A549 (cell line): ENCODE results near the gene TMEM121B. TPM values are rescaled to one million over a fixed set of nuclear protein-coding genes. Genes with fewer than 3 reads are reported as not detected.

ENCODE experiments used
- ATAC-seq, 2 experiments: fragments of 200-7000 bp in 1 of 2; fragments of >200 bp in 1 of 2; cut with Nextera tagmentation in 1 of 2; cut with Tn5 transposase in 1 of 2; 3 replicates each; pipeline versions ENCODE4 v1.8.0 to v1.9.1; 2018 to 2020; ENCODE audit warnings: mild to moderate bottlenecking in 1 of 2, moderate library complexity in 1 of 2
- CTCF ChIA-PET: fragments of 300-600 bp; sonication (Branson Sonifier 250); formaldehyde crosslinking; extraction: SDS; loops from one replicate; lab custom pipeline; 2021; ENCODE audit warnings: antibody characterized with exemption, inconsistent platforms; lab: Yijun Ruan, JAX
- POLR2A ChIA-PET: fragments of 350-600 bp; formaldehyde crosslinking; extraction: SDS; loops from one replicate; lab custom pipeline; 2021; ENCODE audit warnings: antibody characterized with exemption, inconsistent platforms; lab: Yijun Ruan, JAX
- DNase-seq, 2 experiments: peaks; one replicate each; pipeline versions ENCODE4 v3.0.0 to v3.0.0-alpha.2; 2011 to 2016; ENCODE audit warnings: low read depth in 1 of 2, low spot score in 1 of 2
- FAIRE-seq: peaks from 2 replicates; lab custom pipeline; 2011; peaks lifted over from hg19 to GRCh38; lab: Jason Lieb, UNC
- H3K27ac ChIP-seq, 2 experiments: fragments of >200 bp; sonication (Bioruptor Twin); formaldehyde crosslinking; 3 replicates each; pipeline ENCODE4 v1.5.1; 2016 to 2017
- H3K4me1 ChIP-seq: fragments of >200 bp; sonication (Bioruptor Twin); formaldehyde crosslinking; 3 replicates; pipeline ENCODE4 v1.6.1; 2016
- H3K4me2 ChIP-seq: fragments of >200 bp; sonication (Bioruptor Twin); formaldehyde crosslinking; 3 replicates; pipeline ENCODE4 v1.6.1; 2016
- H3K4me3 ChIP-seq: fragments of >200 bp; sonication (Bioruptor Twin); formaldehyde crosslinking; 3 replicates; pipeline ENCODE4 v1.5.1; 2016
- H3K9me3 ChIP-seq: fragments of >200 bp; sonication (Bioruptor Twin); formaldehyde crosslinking; 3 replicates; pipeline ENCODE4 v1.6.1; 2016
- CHD2 ChIP-seq: fragments of 150-350 bp; IDR thresholded peaks from 2 replicates; pipeline ENCODE4 v1.6.1; 2014; ENCODE audit warnings: low read length; ENCODE audit not compliant: partially characterized antibody
- EHMT2 ChIP-seq: fragments of 200-600 bp; sonication (generic); IDR thresholded peaks from 2 replicates; pipeline ENCODE4 v1.6.1; 2016; ENCODE audit warnings: antibody characterized with exemption, low read depth, mild to moderate bottlenecking, moderate library complexity
- ESRRA ChIP-seq: fragments of 150-350 bp; IDR thresholded peaks from 2 replicates; pipeline ENCODE4 v1.6.1; 2014; ENCODE audit warnings: mild to moderate bottlenecking, low read length, borderline replicate concordance
- HEYL ChIP-seq: fragments of 250-450 bp; sonication (Bioruptor Pico); IDR thresholded peaks from 2 replicates; pipeline ENCODE4 v1.8.0; 2021; ENCODE audit warnings: mild to moderate bottlenecking, moderate library complexity
- HOXA7 ChIP-seq: fragments of 250-450 bp; sonication (Bioruptor Pico); IDR thresholded peaks from 2 replicates; pipeline ENCODE4 v1.5.0; 2020; ENCODE audit warnings: mild to moderate bottlenecking, moderate library complexity
- HOXB13 ChIP-seq: fragments of 250-450 bp; sonication (Bioruptor Pico); IDR thresholded peaks from 2 replicates; pipeline ENCODE4 v1.5.0; 2020; ENCODE audit warnings: low read depth, mild to moderate bottlenecking, moderate library complexity
- HOXB5 ChIP-seq: fragments of 250-450 bp; sonication (Bioruptor Pico); IDR thresholded peaks from 2 replicates; pipeline ENCODE4 v1.5.0; 2020; ENCODE audit warnings: mild to moderate bottlenecking, moderate library complexity
- KDM1A ChIP-seq: fragments of 200-600 bp; sonication (generic); IDR thresholded peaks from 2 replicates; pipeline ENCODE4 v1.6.1; 2016; ENCODE audit warnings: low read depth, mild to moderate bottlenecking
- MAFK ChIP-seq: fragments of 450-650 bp; IDR thresholded peaks from 2 replicates; pipeline ENCODE4 v1.6.1; 2014; ENCODE audit not compliant: partially characterized antibody
- PHF8 ChIP-seq: fragments of 200-600 bp; sonication (generic); IDR thresholded peaks from 2 replicates; pipeline ENCODE4 v1.6.1; 2016; ENCODE audit warnings: low read depth, mild to moderate bottlenecking, antibody characterized with exemption, moderate library complexity, borderline replicate concordance
- RARB ChIP-seq: fragments of 250-450 bp; sonication (Bioruptor Pico); IDR thresholded peaks from 2 replicates; pipeline ENCODE4 v1.8.0; 2021; ENCODE audit warnings: mild to moderate bottlenecking, moderate library complexity
- RCOR1 ChIP-seq: fragments of 150-350 bp; IDR thresholded peaks from 2 replicates; pipeline ENCODE4 v1.6.1; 2014; ENCODE audit warnings: antibody characterized with exemption, low read length, low read depth
- TFCP2L1 ChIP-seq: fragments of 250-450 bp; sonication (Bioruptor Pico); IDR thresholded peaks from 2 replicates; pipeline ENCODE4 v1.5.0; 2021; ENCODE audit warnings: mild to moderate bottlenecking
- WGBS: methylation state at CpG from one replicate; pipeline ENCODE4 v1.1.6; 2017; ENCODE audit errors: missing lambda C conversion rate; 5-methylcytosine and 5-hydroxymethylcytosine counted together
- polyA plus RNA-seq, 4 experiments: library from polyadenylated mRNA; depleted of rRNA in 3 of 4; stranded (reverse); fragments of >200 nt; fragmentation: RNase III in 1 of 4; extraction: RNeasy Plus Mini Kit Qiagen cat#74134 plus additional on column Dnase treatment in 1 of 4; gene quantifications; 2 replicates in 3 of 4; 3 replicates in 1 of 4; pipeline ENCODE4 v1.2.3, GENCODE V29; 2011 to 2017
- TF ChIP-seq, protein P1 (sequence below): fragments of 250-450 bp; sonication (Bioruptor Pico); IDR thresholded peaks from 2 replicates; pipeline ENCODE4 v1.5.0; 2020; ENCODE audit warnings: low read depth, mild to moderate bottlenecking, moderate library complexity
- TF ChIP-seq, protein P2 (sequence below): fragments of 250-450 bp; sonication (Bioruptor Pico); IDR thresholded peaks from 2 replicates; pipeline ENCODE4 v1.5.0; 2021; ENCODE audit warnings: mild to moderate bottlenecking, moderate library complexity, borderline replicate concordance
- TF ChIP-seq, protein P3 (sequence below): fragments of >200 bp; sonication (Bioruptor Twin); formaldehyde crosslinking; IDR thresholded peaks from 3 replicates; pipeline ENCODE4 v1.5.1; 2016
- TF ChIP-seq, protein P4 (sequence below): fragments of >200 bp; sonication (Bioruptor Twin); formaldehyde crosslinking; IDR thresholded peaks from 2 replicates; pipeline ENCODE4 v1.6.1; 2016
- TF ChIP-seq, protein P5 (sequence below): fragments of 450-650 bp; IDR thresholded peaks from 2 replicates; pipeline ENCODE4 v1.6.1; 2014; ENCODE audit warnings: antibody characterized with exemption

Gene TMEM121B
- polyA plus RNA-seq, 2 of the 4 experiments (the other 2 are of a cell fraction), result 0.03 to 0.08 TPM

DNA sequence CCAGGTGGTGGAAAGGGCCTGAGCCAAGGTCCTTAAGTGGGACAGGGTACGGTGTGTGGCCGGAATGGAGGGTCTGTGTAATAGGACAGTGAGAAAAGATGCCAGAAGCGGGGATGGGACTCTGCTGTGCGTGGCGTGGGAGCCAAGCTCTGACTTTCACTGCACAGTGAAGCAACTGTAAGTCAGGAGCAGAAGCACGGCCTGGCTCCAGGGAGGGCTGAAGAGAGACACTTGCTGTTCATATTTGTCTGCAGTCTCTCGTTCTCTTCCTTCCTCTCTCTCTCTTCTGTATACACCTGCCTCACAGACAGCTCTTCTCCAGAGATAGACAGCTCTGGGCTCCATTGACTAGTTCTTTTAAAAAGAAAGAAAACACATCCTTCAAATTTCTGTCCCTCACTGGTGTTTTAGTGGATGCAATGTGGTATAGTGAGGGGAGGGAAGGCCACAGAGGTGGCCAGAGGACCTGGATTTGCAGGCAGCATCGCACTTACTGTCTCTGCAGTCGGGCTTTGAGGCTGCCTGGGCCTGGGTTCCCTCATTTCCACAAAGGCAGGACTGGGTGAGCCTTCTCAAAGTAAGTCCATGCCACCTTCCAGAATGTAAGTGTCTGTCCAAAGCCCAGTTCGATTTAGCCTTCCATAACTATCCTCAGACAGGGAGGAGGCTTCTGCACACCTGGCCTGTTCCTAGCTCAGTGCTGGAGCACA lies 34.2 kb downstream of the TMEM121B start:
- Histone ChIP-seq H3K4me3 (no peak overlapping the region), H3K9me3 (no peaks in the 10 kb centered on the region), H3K4me2 (no peak overlapping the region), H3K4me1 (peaks cover 3% of the 10 kb centered on the region; the same call in 1 of the 3 replicates), H3K27ac (no peak overlapping the region)
- CTCF ChIA-PET, result interaction anchor here (1.6 to 3.7 kb wide), 2 partner anchors 85 to 415 kb away, joined by 4 to 11 read pairs; no protein-coding TSS in a partner anchor
- WGBS, result 70% methylated on average over 8 of the region's 10 CpGs
- POLR2A ChIA-PET, result no interaction called here
- no peak for FAIRE-seq
- no peak for ATAC-seq
- DNase-seq, result no peak
- TF ChIP-seq, protein P1, sequence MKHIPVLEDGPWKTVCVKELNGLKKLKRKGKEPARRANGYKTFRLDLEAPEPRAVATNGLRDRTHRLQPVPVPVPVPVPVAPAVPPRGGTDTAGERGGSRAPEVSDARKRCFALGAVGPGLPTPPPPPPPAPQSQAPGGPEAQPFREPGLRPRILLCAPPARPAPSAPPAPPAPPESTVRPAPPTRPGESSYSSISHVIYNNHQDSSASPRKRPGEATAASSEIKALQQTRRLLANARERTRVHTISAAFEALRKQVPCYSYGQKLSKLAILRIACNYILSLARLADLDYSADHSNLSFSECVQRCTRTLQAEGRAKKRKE (CRISPR knock-in tag), result no peak
- TF ChIP-seq HOXB13 (CRISPR knock-in tag) (no peak), PHF8 (no peak), KDM1A (no peak), EHMT2 (no peak), ESRRA (no peak), TFCP2L1 (CRISPR knock-in tag) (no peak), HEYL (CRISPR knock-in tag) (no peak), HOXB5 (no peak), HOXA7 (no peak)
- TF ChIP-seq, protein P2, sequence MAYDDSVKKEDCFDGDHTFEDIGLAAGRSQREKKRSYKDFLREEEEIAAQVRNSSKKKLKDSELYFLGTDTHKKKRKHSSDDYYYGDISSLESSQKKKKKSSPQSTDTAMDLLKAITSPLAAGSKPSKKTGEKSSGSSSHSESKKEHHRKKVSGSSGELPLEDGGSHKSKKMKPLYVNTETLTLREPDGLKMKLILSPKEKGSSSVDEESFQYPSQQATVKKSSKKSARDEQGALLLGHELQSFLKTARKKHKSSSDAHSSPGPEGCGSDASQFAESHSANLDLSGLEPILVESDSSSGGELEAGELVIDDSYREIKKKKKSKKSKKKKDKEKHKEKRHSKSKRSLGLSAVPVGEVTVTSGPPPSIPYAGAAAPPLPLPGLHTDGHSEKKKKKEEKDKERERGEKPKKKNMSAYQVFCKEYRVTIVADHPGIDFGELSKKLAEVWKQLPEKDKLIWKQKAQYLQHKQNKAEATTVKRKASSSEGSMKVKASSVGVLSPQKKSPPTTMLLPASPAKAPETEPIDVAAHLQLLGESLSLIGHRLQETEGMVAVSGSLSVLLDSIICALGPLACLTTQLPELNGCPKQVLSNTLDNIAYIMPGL (CRISPR knock-in tag), result no peak
- TF ChIP-seq, protein P3, sequence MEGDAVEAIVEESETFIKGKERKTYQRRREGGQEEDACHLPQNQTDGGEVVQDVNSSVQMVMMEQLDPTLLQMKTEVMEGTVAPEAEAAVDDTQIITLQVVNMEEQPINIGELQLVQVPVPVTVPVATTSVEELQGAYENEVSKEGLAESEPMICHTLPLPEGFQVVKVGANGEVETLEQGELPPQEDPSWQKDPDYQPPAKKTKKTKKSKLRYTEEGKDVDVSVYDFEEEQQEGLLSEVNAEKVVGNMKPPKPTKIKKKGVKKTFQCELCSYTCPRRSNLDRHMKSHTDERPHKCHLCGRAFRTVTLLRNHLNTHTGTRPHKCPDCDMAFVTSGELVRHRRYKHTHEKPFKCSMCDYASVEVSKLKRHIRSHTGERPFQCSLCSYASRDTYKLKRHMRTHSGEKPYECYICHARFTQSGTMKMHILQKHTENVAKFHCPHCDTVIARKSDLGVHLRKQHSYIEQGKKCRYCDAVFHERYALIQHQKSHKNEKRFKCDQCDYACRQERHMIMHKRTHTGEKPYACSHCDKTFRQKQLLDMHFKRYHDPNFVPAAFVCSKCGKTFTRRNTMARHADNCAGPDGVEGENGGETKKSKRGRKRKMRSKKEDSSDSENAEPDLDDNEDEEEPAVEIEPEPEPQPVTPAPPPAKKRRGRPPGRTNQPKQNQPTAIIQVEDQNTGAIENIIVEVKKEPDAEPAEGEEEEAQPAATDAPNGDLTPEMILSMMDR, result no peak

DNA sequence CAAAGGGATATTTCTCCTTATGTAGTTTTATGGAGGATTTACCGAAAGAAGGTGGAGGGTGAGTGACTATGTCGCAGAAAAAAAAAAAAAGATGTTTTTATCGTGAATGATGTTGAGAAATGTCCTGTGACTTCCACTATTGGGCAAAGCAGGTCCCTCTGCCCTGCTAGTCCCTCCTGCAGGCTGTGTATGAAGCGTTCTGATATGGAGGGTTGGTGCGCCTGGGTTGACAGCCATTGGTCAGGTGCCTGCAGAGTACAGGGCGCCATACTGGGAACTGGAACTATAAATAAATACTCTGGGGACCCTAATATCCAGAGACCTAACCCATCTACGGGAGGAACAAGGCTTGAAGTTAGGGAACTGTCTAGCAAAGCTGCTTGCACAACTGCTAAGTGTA lies 34.9 kb downstream of the TMEM121B start:
- Histone ChIP-seq H3K9me3 (no peaks in the 10 kb centered on the region), H3K4me2 (peak overlapping the region; percentile 93; the same call in 2 of the 3 replicates), H3K4me1 (peaks cover 3% of the 10 kb centered on the region; the same call in 1 of the 3 replicates), H3K4me3 (no peak overlapping the region; the same call in 2 of the 3 replicates), H3K27ac (no peak overlapping the region)
- no peak for DNase-seq
- TF ChIP-seq MAFK (no peak), RARB (CRISPR knock-in tag) (no peak), RCOR1 (no peak), CHD2 (no peak), TFCP2L1 (CRISPR knock-in tag) (no peak)
- TF ChIP-seq, protein P4, sequence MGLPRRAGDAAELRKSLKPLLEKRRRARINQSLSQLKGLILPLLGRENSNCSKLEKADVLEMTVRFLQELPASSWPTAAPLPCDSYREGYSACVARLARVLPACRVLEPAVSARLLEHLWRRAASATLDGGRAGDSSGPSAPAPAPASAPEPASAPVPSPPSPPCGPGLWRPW, result no peak
- TF ChIP-seq, protein P5, sequence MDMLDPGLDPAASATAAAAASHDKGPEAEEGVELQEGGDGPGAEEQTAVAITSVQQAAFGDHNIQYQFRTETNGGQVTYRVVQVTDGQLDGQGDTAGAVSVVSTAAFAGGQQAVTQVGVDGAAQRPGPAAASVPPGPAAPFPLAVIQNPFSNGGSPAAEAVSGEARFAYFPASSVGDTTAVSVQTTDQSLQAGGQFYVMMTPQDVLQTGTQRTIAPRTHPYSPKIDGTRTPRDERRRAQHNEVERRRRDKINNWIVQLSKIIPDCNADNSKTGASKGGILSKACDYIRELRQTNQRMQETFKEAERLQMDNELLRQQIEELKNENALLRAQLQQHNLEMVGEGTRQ, result no peak
- no peak for FAIRE-seq
- ChIA-PET POLR2A (no interaction called here), CTCF (interaction anchor here (0.5 to 3.7 kb wide), 3 partner anchors 78 to 415 kb away, joined by 3 to 11 read pairs (median 4); no protein-coding TSS in a partner anchor)
- ATAC-seq, result no peak
- WGBS, result 90% methylated on average over 7 of the region's 7 CpGs
